Peyer's patch (tissue), 4 donors: ENCODE data around the gene MYBPC2.

Source experiments
- CTCF ChIP-seq, 6 experiments: fragments of 450-650 bp in 4 of 6; fragments of 200-600 bp in 2 of 6; sonication (generic) in 1 of 6; IDR thresholded peaks; one replicate each; pipeline ENCODE4 v1.5.1; 2017 to 2019; ENCODE audit warnings: antibody characterized with exemption in 6 of 6, mild to moderate bottlenecking in 3 of 6, moderate library complexity in 1 of 6
- POLR2A ChIP-seq, 2 donors: fragments of 450-650 bp; IDR thresholded peaks; one replicate each; pipeline ENCODE4 v1.5.1; 2017; ENCODE audit warnings: antibody characterized with exemption in 2 of 2, mild to moderate bottlenecking in 2 of 2, moderate library complexity in 2 of 2

GRCh38 chr19:50451223-50451534, 18.5 kb downstream of the MYBPC2 start:
- no peak for TF ChIP-seq CTCF (IDR thresholded peaks at IDR 0.05)
- TF ChIP-seq POLR2A (IDR thresholded peaks at IDR 0.05), result no peak
